Mesenchymal stem cell (in vitro differentiated cells and primary cell): ENCODE data around the gene DEGS2.

ENCODE experiments used
- DNase-seq: peaks from one replicate; pipeline ENCODE4 v3.0.0-alpha.2; 2013
- H2AFZ ChIP-seq: one replicate; pipeline ENCODE4 v1.6.1; 2013; ENCODE audit warnings: low read depth, mild to moderate bottlenecking, control low read depth, inconsistent platforms, low read length, moderate library complexity
- H2AK5ac ChIP-seq: 2 replicates; pipeline ENCODE4 v1.6.1; 2013; ENCODE audit warnings: low read length, moderate library complexity, mild to moderate bottlenecking, inconsistent platforms; ENCODE audit not compliant: severe bottlenecking
- H2BK120ac ChIP-seq: one replicate; pipeline ENCODE4 v1.6.1; 2013; ENCODE audit warnings: low read depth, mild to moderate bottlenecking, inconsistent platforms, low read length, moderate library complexity
- H2BK12ac ChIP-seq, 2 experiments: one replicate each; pipeline ENCODE4 v1.6.1; 2013; ENCODE audit warnings: inconsistent platforms in 2 of 2, low read length in 2 of 2, mild to moderate bottlenecking in 2 of 2, moderate library complexity in 2 of 2, control low read depth in 1 of 2
- H2BK15ac ChIP-seq: one replicate; pipeline ENCODE4 v1.6.1; 2013; ENCODE audit warnings: mild to moderate bottlenecking, low read depth, inconsistent platforms; ENCODE audit not compliant: poor library complexity, severe bottlenecking
- H2BK5ac ChIP-seq: 2 replicates; pipeline ENCODE4 v1.6.1; 2013; ENCODE audit warnings: low read depth, mild to moderate bottlenecking, low read length, control low read depth, inconsistent platforms; ENCODE audit not compliant: poor library complexity, severe bottlenecking
- H3K14ac ChIP-seq, 2 experiments: one replicate each; pipeline ENCODE4 v1.6.1; 2013; ENCODE audit warnings: inconsistent platforms in 2 of 2, low read length in 2 of 2, control low read depth in 1 of 2, mild to moderate bottlenecking in 1 of 2, moderate library complexity in 1 of 2
- H3K18ac ChIP-seq, 2 experiments: one replicate each; pipeline ENCODE4 v1.6.1; 2013; ENCODE audit warnings: inconsistent platforms in 2 of 2, low read length in 2 of 2, control low read depth in 1 of 2, low read depth in 1 of 2, mild to moderate bottlenecking in 1 of 2
- H3K23ac ChIP-seq, 2 experiments: one replicate each; pipeline ENCODE4 v1.6.1; 2013; ENCODE audit warnings: inconsistent platforms in 2 of 2, low read length in 2 of 2, mild to moderate bottlenecking in 2 of 2, moderate library complexity in 2 of 2, control low read depth in 1 of 2
- H3K27ac ChIP-seq: 2 replicates; pipeline ENCODE4 v1.5.1; 2013; ENCODE audit warnings: mild to moderate bottlenecking, moderate library complexity, low read length, control low read depth, inconsistent platforms; ENCODE audit not compliant: poor library complexity, severe bottlenecking
- H3K27me3 ChIP-seq, 2 experiments: 2 replicates each; pipeline versions ENCODE4 v1.6.1 to v1.7.0; 2013; ENCODE audit warnings: low read length in 2 of 2, mild to moderate bottlenecking in 2 of 2, moderate library complexity in 2 of 2, control low read depth in 1 of 2, inconsistent platforms in 1 of 2; ENCODE audit not compliant: control insufficient read depth in 1 of 2, insufficient read depth in 1 of 2
- H3K36me3 ChIP-seq, 2 experiments: 2 replicates each; pipeline versions ENCODE4 v1.6.1 to v1.7.0; 2013; ENCODE audit warnings: low read length in 2 of 2, control low read depth in 1 of 2, inconsistent platforms in 1 of 2, low read depth in 1 of 2, mild to moderate bottlenecking in 1 of 2; ENCODE audit not compliant: insufficient read depth in 2 of 2, control insufficient read depth in 1 of 2
- H3K4ac ChIP-seq, 2 experiments: one replicate each; pipeline ENCODE4 v1.6.1; 2013; ENCODE audit warnings: inconsistent platforms in 2 of 2, low read length in 2 of 2, mild to moderate bottlenecking in 2 of 2, moderate library complexity in 2 of 2, control low read depth in 1 of 2, low read depth in 1 of 2
- H3K4me1 ChIP-seq: 2 replicates; pipeline ENCODE4 v1.6.1; 2013; ENCODE audit warnings: low read depth, low read length, control low read depth; ENCODE audit not compliant: control insufficient read depth, insufficient read depth
- H3K4me2 ChIP-seq: 2 replicates; pipeline ENCODE4 v1.6.1; 2013; ENCODE audit warnings: low read length, mild to moderate bottlenecking, inconsistent platforms; ENCODE audit not compliant: poor library complexity, severe bottlenecking
- H3K4me3 ChIP-seq, 2 experiments: 2 replicates each; pipeline versions ENCODE4 v1.5.1 to v1.7.0; 2013; ENCODE audit warnings: low read length in 2 of 2, mild to moderate bottlenecking in 2 of 2, control low read depth in 1 of 2, low read depth in 1 of 2; ENCODE audit not compliant: insufficient read depth in 1 of 2
- H3K79me1 ChIP-seq: replicated peaks from 2 replicates; pipeline ENCODE4 v1.6.1; 2013; ENCODE audit warnings: mild to moderate bottlenecking, control low read depth, low read length, inconsistent platforms; ENCODE audit not compliant: poor library complexity, severe bottlenecking
- H3K9ac ChIP-seq: 2 replicates; pipeline ENCODE4 v1.7.0; 2013; ENCODE audit warnings: mild to moderate bottlenecking, low read length, moderate library complexity
- H3K9me3 ChIP-seq: 2 replicates; pipeline ENCODE4 v1.7.0; 2013; ENCODE audit warnings: mild to moderate bottlenecking, low read length; ENCODE audit not compliant: control insufficient read depth
- H4K8ac ChIP-seq: one replicate; pipeline ENCODE4 v1.6.1; 2013; ENCODE audit warnings: inconsistent platforms, mild to moderate bottlenecking, low read length, moderate library complexity
- H4K91ac ChIP-seq: one replicate; pipeline ENCODE4 v1.6.1; 2013; ENCODE audit warnings: mild to moderate bottlenecking, low read length, inconsistent platforms
- WGBS: methylation state at CpG from one replicate; pipeline ENCODE4 v1.1.7; 2013; ENCODE audit warnings: mixed read lengths; 5-methylcytosine and 5-hydroxymethylcytosine counted together

DEGS2 gene

DNA sequence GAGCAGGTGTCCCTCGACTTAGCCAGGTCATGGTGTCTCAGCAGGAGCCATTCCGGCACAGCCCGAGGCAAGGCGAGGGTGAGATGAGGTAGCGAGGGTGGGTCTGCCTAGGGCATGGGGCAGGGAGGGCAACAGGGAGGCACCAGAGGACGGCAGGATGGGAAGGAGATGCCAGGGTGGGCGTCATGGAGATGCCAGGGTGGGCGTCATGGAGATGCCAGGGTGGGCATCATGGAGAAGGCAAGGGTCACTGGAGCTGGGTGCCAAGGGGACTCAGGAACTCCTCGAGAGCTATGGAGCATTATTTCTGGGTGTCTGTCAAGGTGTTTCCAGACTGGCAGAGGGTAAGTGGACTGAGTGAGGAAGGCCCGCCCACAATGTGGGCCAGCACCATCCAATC is 7.4 kb downstream of the DEGS2 start:
- Histone ChIP-seq H3K4ac (no peak overlapping the region), H3K9ac (no peak overlapping the region), H3K36me3 (peaks cover 0 to 2% of the 10 kb centered on the region in 2 experiments), H3K9me3 (peaks cover 11% of the 10 kb centered on the region), H2BK15ac (no peak overlapping the region), H3K27ac (no peak overlapping the region), H2BK120ac (no peak overlapping the region), H2AK5ac (no peak overlapping the region), H3K18ac (no peak overlapping the region), H4K91ac (no peak overlapping the region), H3K23ac (no peak overlapping the region), H4K8ac (no peak overlapping the region), H2BK12ac (no peak overlapping the region), H2AFZ (no peak overlapping the region), H3K4me1 (peaks cover 3% of the 10 kb centered on the region), H3K27me3 (peaks cover 7 to 36% of the 10 kb centered on the region in 2 experiments), H3K4me2 (no peak overlapping the region), H3K14ac (no peak overlapping the region), H3K79me1 (no peaks in the 10 kb centered on the region), H2BK5ac (no peak overlapping the region), H3K4me3 (no peak overlapping the region)
- no peak for DNase-seq
- 86% methylated on average over 10 of the region's 10 CpGs for WGBS

DNA sequence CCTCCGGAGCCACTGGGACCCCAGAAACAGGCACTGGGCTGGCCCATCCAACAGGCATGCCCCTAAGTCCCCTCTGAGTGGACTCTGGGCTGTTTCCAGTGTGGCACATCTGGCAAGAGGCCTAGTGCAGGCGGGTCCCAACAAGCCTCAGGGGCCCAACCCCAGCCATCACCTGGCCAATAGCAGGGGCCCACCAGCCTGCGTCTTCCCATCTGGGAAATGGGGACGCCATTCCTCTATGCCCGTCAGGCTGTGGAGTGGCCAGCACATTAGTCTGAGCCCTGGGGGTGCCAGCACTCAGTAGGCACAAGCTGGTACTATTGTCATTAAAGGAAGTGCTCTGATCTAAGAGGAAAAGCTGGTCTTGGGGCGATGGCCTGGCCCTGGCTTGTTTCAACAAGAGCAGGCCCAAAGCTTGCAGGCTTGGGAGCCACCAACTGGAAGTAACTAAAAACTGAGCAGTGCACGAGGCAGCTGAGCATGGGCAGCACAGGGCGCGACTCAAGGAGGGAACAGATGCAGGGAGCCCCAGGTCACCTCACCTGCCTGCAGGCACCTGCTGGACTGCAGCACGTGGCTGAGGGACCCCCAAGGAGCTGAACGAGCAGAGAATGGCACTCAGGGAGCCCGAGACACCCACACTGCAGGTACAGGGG is 8.4 kb downstream of the DEGS2 start:
- Histone ChIP-seq H3K14ac (no peak overlapping the region), H3K36me3 (peaks cover 0 to 6% of the 10 kb centered on the region in 2 experiments), H2BK12ac (no peak overlapping the region), H2AFZ (no peak overlapping the region), H2AK5ac (no peak overlapping the region), H3K18ac (no peak overlapping the region), H3K79me1 (no peaks in the 10 kb centered on the region), H3K23ac (no peak overlapping the region), H2BK5ac (no peak overlapping the region), H3K4me1 (peaks cover 3% of the 10 kb centered on the region), H3K4me3 (no peak overlapping the region), H2BK15ac (no peak overlapping the region), H3K4me2 (no peak overlapping the region), H3K27me3 (peaks cover 0 to 26% of the 10 kb centered on the region in 2 experiments), H3K27ac (no peak overlapping the region), H2BK120ac (no peak overlapping the region), H4K8ac (no peak overlapping the region), H3K9ac (no peak overlapping the region), H4K91ac (peak overlapping the region; percentile 5), H3K4ac (no peak overlapping the region), H3K9me3 (peaks cover 11% of the 10 kb centered on the region)
- DNase-seq = no peak
- WGBS = 74% methylated on average over 12 of the region's 12 CpGs

DNA sequence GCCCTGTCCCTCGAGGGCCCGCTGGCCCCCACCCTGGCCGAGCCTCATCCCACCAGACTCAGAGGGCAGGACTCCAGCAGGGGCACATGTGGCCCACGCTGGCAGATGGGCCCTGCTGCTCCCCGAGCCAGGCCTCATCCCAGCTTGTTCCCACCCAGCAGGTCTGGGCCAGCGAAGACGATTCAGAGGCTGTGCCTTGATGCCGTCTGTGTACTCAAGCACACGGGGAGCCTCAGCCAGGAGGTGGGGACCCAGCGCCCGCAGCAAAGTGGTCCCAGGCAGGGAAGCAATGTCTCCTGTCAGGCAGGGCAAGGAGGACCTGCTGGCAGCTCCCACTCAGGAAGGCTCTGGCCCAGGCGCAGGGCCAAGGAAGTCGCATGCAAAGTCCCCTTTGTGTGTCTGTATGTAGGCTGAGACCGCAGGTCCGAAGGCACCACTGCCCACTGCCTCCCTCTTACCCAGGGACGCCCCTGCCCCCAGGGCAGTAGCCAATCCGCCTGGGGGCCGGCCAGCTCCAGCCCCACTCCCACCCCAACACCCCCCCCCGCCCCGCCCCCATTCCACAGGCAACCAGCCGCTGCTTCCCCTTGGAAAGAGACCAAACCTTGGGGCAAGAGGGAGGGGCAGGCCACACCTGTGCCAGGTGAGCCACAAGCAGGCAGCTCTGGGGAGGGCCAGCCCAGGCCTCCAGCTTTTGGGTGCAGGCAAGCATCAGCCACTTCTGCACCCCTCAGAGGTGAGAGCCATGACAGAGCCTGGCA is 9.4 kb downstream of the DEGS2 start:
- H3K23ac ChIP-seq = no peak overlapping the region
- H2BK12ac ChIP-seq = no peak overlapping the region
- H3K4me3 ChIP-seq = peak overlapping the region in 1 of 2 experiments; percentile 1
- no peak for DNase-seq
- peaks cover 8% of the 10 kb centered on the region for H3K9me3 ChIP-seq
- no peak overlapping the region for H3K27ac ChIP-seq
- H3K9ac ChIP-seq = no peak overlapping the region
- H2AFZ ChIP-seq = no peak overlapping the region
- no peak overlapping the region for H3K14ac ChIP-seq
- H3K36me3 ChIP-seq = peaks cover 0 to 11% of the 10 kb centered on the region in 2 experiments
- H3K4ac ChIP-seq = no peak overlapping the region
- H4K91ac ChIP-seq = no peak overlapping the region
- no peak overlapping the region for H2BK120ac ChIP-seq
- peaks cover 3% of the 10 kb centered on the region for H3K4me1 ChIP-seq
- WGBS = 82% methylated on average over 17 of the region's 21 CpGs
- no peaks in the 10 kb centered on the region for H3K79me1 ChIP-seq
- H4K8ac ChIP-seq = no peak overlapping the region
- no peak overlapping the region for H3K18ac ChIP-seq
- H2BK5ac ChIP-seq = no peak overlapping the region
- H3K4me2 ChIP-seq = no peak overlapping the region
- H2AK5ac ChIP-seq = no peak overlapping the region
- H2BK15ac ChIP-seq = no peak overlapping the region
- peaks cover 0 to 25% of the 10 kb centered on the region in 2 experiments for H3K27me3 ChIP-seq
